Adrenal gland (tissue), 12 donors: Measurements from ENCODE around the gene SNU13. TPM values are rescaled to one million over a fixed set of nuclear protein-coding genes. Genes with fewer than 3 reads are reported as not detected.

ENCODE experiments used
- DNase-seq, 7 donors: peaks; one replicate each; pipeline ENCODE4 v3.0.0-alpha.2; 2019 to 2020
- H3K27ac ChIP-seq, 5 donors: fragments of 200-600 bp; sonication (generic) in 4 of 5; 1 replicate in 3 of 5; 2 replicates in 2 of 5; pipeline versions ENCODE4 v1.5.1 to v1.8.0; 2016 to 2020; ENCODE audit warnings: mild to moderate bottlenecking in 1 of 5
- H3K27me3 ChIP-seq: fragments of 200-600 bp; 2 replicates; pipeline ENCODE4 v1.8.0; 2021
- H3K36me3 ChIP-seq, 2 donors: fragments of 200-600 bp; replicated peaks in 1 of 2; 1 replicate in 1 of 2; 2 replicates in 1 of 2; pipeline versions ENCODE4 v1.5.1 to v1.8.0; 2018 to 2022
- H3K4me1 ChIP-seq, 2 donors: fragments of 200-600 bp; replicated peaks in 1 of 2; 1 replicate in 1 of 2; 2 replicates in 1 of 2; pipeline versions ENCODE4 v1.5.1 to v1.8.0; 2018 to 2021
- H3K4me3 ChIP-seq, 4 donors: fragments of 200-600 bp; sonication (generic) in 3 of 4; one replicate each; pipeline ENCODE4 v1.5.1; 2016 to 2018
- H3K9me3 ChIP-seq, 3 donors: fragments of 200-600 bp; sonication (generic) in 1 of 3; replicated peaks in 1 of 3; 1 replicate in 2 of 3; 2 replicates in 1 of 3; pipeline versions ENCODE4 v1.5.1 to v1.8.0; 2016 to 2021
- CTCF ChIP-seq, 6 experiments: fragments of 450-650 bp in 4 of 6; fragments of 200-600 bp in 2 of 6; sonication (generic) in 1 of 6; IDR thresholded peaks; 1 replicate in 5 of 6; 2 replicates in 1 of 6; pipeline versions ENCODE4 v1.5.1 to v1.8.0; 2016 to 2021; ENCODE audit warnings: antibody characterized with exemption in 6 of 6, mild to moderate bottlenecking in 2 of 6, moderate library complexity in 1 of 6
- POLR2A ChIP-seq, 2 donors: fragments of 450-650 bp; IDR thresholded peaks; one replicate each; pipeline ENCODE4 v1.6.1; 2017; ENCODE audit warnings: antibody characterized with exemption in 2 of 2, mild to moderate bottlenecking in 2 of 2, moderate library complexity in 1 of 2
- WGBS, 4 donors: extraction: QIAGEN DNeasy Blood & Tissue Kit in 2 of 4; methylation state at CpG; one replicate each; pipeline versions ENCODE4 v1.1.5 to v1.1.7; 2013 to 2017; 5-methylcytosine and 5-hydroxymethylcytosine counted together
- intact Hi-C, 2 donors: fragments of 100-400 bp; cut with DNase I; formaldehyde crosslinking; loops; one replicate each; pipeline versions ENCODE4 v1.14.1 to v1.15.0; 2022 to 2023
- polyA plus RNA-seq, 3 donors: library from polyadenylated mRNA; stranded (reverse); fragments of 200-250 nt in 2 of 3; fragments of 350-450 nt in 1 of 3; fragmentation: Illumina TruSeq in 1 of 3; extraction: RNeasy Lipid Tissue Mini Kit (QIAGEN cat#74804) in 1 of 3; gene quantifications; one replicate each; pipeline ENCODE4 v1.2.3, GENCODE V29; 2013 to 2014
- total RNA-seq, 9 donors: library from RNA; depleted of rRNA in 4 of 9; stranded (reverse); fragments of >200 nt in 4 of 9; fragments of 120-200 nt in 1 of 9; fragmentation: NEBNext Ultra II Directional in 1 of 9; extraction: Animal tissue kit (Norgen Biotek cat#: 25700) in 1 of 9; gene quantifications; one replicate each; pipeline versions ENCODE4 v1.1.0 to v1.2.4, GENCODE V29; 2013 to 2023
- donor health status: healthy with polysubstance abuse.
- donor health status: Bipolar disorder and iron deficiency.
- donor health status: DM: yes; HTN: yes; CAD: no.
- donor health status: DM: no; HTN: no; CAD: no.
- donor health status: DM: no; HTN: no; CAD: no.
- donor health status: DM: yes; HTN: yes; CAD: no.

The SNU13 gene
- total and polyA plus RNA-seq, 12 donors: 107 to 446 (median 166) TPM

- intact Hi-C loops: no loop called here
- TF ChIP-seq POLR2A (IDR thresholded peaks at IDR 0.05): no peak
- TF ChIP-seq CTCF (IDR thresholded peaks at IDR 0.05): no peak
- 88 to 93% (median 89%) methylated on average over 10 of the region's 10 CpGs for WGBS, 4 donors
Measured at GRCh38 chr22:41709341-41709740, 20.7 kb upstream of the SNU13 start.

GRCh38 chr22:41702763-41703162 lies 14.1 kb upstream of the SNU13 start:
- no peak overlapping the region for H3K4me3 ChIP-seq
- WGBS, 4 donors: 93 to 94% (median 94%) methylated on average over 9 of the region's 9 CpGs
- H3K27me3 ChIP-seq: no peaks in the 10 kb centered on the region
- H3K4me1 ChIP-seq: peaks cover 0 to 5% of the 10 kb centered on the region in 2 donors
- DNase-seq: no peak
- intact Hi-C loops: no loop called here
- no peak overlapping the region for H3K27ac ChIP-seq
- no peaks in the 10 kb centered on the region for H3K9me3 ChIP-seq
- TF ChIP-seq POLR2A (IDR thresholded peaks at IDR 0.05) (no peak), CTCF (IDR thresholded peaks at IDR 0.05) (no peak)
- no peaks in the 10 kb centered on the region for H3K36me3 ChIP-seq

More at GRCh38 chr22:41709341-41709740, 20.7 kb upstream of the SNU13 start:
- Histone ChIP-seq H3K4me3 (no peak overlapping the region), H3K27me3 (no peaks in the 10 kb centered on the region), H3K27ac (no peak overlapping the region), H3K9me3 (no peaks in the 10 kb centered on the region), H3K4me1 (no peaks in the 10 kb centered on the region), H3K36me3 (no peaks in the 10 kb centered on the region)
- DNase-seq: no peak

GRCh38 chr22:41700108-41700364 lies 11.4 kb upstream of the SNU13 start:
- H3K9me3 ChIP-seq: no peaks in the 10 kb centered on the region
- intact Hi-C loops: no loop called here
- H3K27me3 ChIP-seq: no peaks in the 10 kb centered on the region
- H3K27ac ChIP-seq: no peak overlapping the region
- no peak overlapping the region for H3K4me3 ChIP-seq
- peaks cover 0 to 13% of the 10 kb centered on the region in 2 donors for H3K4me1 ChIP-seq
- DNase-seq: no peak
- 89 to 95% (median 94%) methylated on average over 12 to 16 of the region's 16 CpGs for WGBS, 4 donors
- H3K36me3 ChIP-seq: no peaks in the 10 kb centered on the region
- TF ChIP-seq POLR2A (IDR thresholded peaks at IDR 0.05): no peak
- no peak for TF ChIP-seq CTCF (IDR thresholded peaks at IDR 0.05)

GRCh38 chr22:41699264-41700107 lies 10.8 kb upstream of the SNU13 start, which contains the start of gene MEI1:
MEI1 (plus strand) TSS chr22:41699503; CDS start chr22:41699539, 36 bp downstream.
- Histone ChIP-seq H3K36me3 (no peaks in the 10 kb centered on the region), H3K4me1 (peaks cover 0 to 13% of the 10 kb centered on the region in 2 donors), H3K27ac (no peak within 1 kb of the TSS), H3K9me3 (no peaks in the 10 kb centered on the region), H3K4me3 (peak within 1 kb of the TSS in 1 of 4 donors; percentile 14), H3K27me3 (no peaks in the 10 kb centered on the region)
- TF ChIP-seq POLR2A (IDR thresholded peaks at IDR 0.05) (no peak), CTCF (IDR thresholded peaks at IDR 0.05) (no peak)
- peak; percentile 85 to 94 (median 87) for DNase-seq
- WGBS, 4 donors: 41 to 46% (median 45%) methylated on average over 56 to 69 of the region's 69 CpGs
- intact Hi-C loops: loop anchor here in 1 of 2 donors (5.0 kb wide), 1 partner anchor 243 kb away; no protein-coding TSS in a partner anchor
